Measurements from ENCODE around the gene OR2T2.
"Not testable (repeated sequence)": the region's sequence is repeated elsewhere in the genome, so short reads cannot be mapped to it uniquely, and the experiment has no call there.

Gene OR2T2

GRCh38 chr1:248455045-248455444 is 9.6 kb downstream of the OR2T2 start:
- CTCF ChIA-PET; H3K27ac ChIP-seq; POLR2A ChIA-PET (ENCODE audit: low non-redundant PET); DNase-seq (ENCODE audit: low spot score): not testable (repeated sequence)

DNA sequence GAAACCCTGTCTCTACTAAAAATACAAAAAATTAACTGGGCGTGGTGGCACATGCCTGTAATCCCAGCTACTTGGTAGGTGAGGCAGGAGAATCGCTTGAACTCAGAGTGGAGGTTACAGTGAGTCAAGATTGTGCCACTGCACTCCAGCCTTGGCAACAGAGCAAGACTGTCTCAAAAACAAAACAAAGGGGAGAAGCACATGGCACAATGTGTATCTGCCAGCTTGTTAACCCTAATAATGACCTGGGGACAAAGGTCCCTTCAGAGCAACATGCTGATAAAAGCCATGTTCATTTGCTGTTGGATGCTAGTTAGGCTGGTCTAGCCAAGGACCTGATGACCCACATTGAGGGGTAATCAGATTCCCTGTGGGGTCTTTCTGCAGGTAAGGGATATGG is 11.2 kb downstream of the OR2T2 start:
- CTCF ChIA-PET; H3K27ac ChIP-seq; POLR2A ChIA-PET (ENCODE audit: low non-redundant PET); DNase-seq (ENCODE audit: low spot score): not testable (repeated sequence)

- DNase-seq (ENCODE audit: low spot score); POLR2A ChIA-PET (ENCODE audit: low non-redundant PET); CTCF ChIA-PET; H3K27ac ChIP-seq: not testable (repeated sequence)
These were observed 13.7 kb downstream of the OR2T2 start for GRCh38 chr1:248459117-248459516.

DNA sequence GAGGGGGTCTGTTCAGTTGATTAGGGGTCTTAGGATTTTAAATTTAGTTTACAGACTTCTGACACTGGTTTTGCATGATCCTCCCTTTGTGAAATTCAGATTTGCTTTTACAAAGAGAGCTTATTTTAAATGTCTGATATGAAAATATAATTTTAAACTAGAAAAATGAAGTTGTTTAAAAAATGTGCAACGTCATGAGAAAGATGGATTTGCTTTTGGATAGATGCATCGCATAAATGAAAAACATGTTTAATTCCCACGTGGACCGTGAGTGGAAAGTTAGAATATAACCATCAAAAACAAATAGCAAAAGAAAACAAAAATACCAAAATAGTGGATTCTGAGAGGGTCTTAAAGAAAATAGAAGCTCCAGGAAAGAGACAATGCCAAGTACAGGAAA is 25.7 kb downstream of the OR2T2 start:
- CTCF ChIA-PET, result interaction anchor here (0.6 kb wide), 1 partner anchor 137 kb away, joined by 5 read pairs; no protein-coding TSS in a partner anchor
- POLR2A ChIA-PET (ENCODE audit: low non-redundant PET), result no interaction called here
- no peak overlapping the region for H3K27ac ChIP-seq
- no peak for DNase-seq (ENCODE audit: low spot score)
- TF ChIP-seq CTCF (conservative IDR thresholded peaks at IDR 0.05; ENCODE audit: low read depth), result no peak

- POLR2A ChIA-PET (ENCODE audit: low non-redundant PET); CTCF ChIA-PET; DNase-seq (ENCODE audit: low spot score); H3K27ac ChIP-seq: not testable (repeated sequence)
These were observed 26.7 kb downstream of the OR2T2 start for GRCh38 chr1:248472111-248472510.

- POLR2A ChIA-PET (ENCODE audit: low non-redundant PET); CTCF ChIA-PET; H3K27ac ChIP-seq; DNase-seq (ENCODE audit: low spot score): not testable (repeated sequence)
These were observed 27.6 kb downstream of the OR2T2 start, which contains the start of gene OR2T3 for GRCh38 chr1:248473051-248473450. Gene OR2T3 (plus strand): TSS chr1:248473351. CDS start chr1:248473351, 0 bp downstream.

GRCh38 chr1:248475660-248476059 is 30.2 kb downstream of the OR2T2 start:
- CTCF ChIA-PET, result not testable (repeated sequence)

GRCh38 chr1:248481686-248482579 is 36.5 kb downstream of the OR2T2 start:
- POLR2A ChIA-PET (ENCODE audit: low non-redundant PET); H3K27ac ChIP-seq; CTCF ChIA-PET; DNase-seq (ENCODE audit: low spot score): not testable (repeated sequence)

More at GRCh38 chr1:248475660-248476059, 30.2 kb downstream of the OR2T2 start:
- H3K27ac ChIP-seq; POLR2A ChIA-PET (ENCODE audit: low non-redundant PET); DNase-seq (ENCODE audit: low spot score): not testable (repeated sequence)

DNA sequence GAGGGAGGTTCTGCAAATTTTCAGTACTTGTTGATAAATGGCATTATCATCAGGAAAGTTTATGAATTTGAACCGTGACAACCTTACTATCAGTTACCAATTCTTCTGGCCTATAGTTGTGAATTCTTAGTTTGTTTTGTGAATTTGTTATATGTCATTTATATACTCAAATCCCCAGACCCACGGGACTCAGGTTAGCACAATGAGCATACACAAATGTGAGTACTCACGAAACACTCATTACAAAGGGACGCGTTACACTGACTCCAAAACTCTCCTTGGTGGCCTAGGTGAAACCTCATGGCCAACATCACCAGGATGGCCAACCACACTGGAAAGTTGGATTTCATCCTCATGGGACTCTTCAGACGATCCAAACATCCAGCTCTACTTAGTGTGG is 42.9 kb downstream of the OR2T2 start, which contains the start of gene OR2T5:
Gene OR2T5 (plus strand): TSS at position 301 of the 400 bp plus-strand sequence. CDS start 0 bp downstream, at position 301.
- POLR2A ChIA-PET (ENCODE audit: low non-redundant PET); CTCF ChIA-PET; H3K27ac ChIP-seq; DNase-seq (ENCODE audit: low spot score): not testable (repeated sequence)

- H3K27ac ChIP-seq; CTCF ChIA-PET; POLR2A ChIA-PET (ENCODE audit: low non-redundant PET); DNase-seq (ENCODE audit: low spot score): not testable (repeated sequence)
These were observed 51.2 kb downstream of the OR2T2 start for GRCh38 chr1:248496661-248497060.

- POLR2A ChIA-PET (ENCODE audit: low non-redundant PET); DNase-seq (ENCODE audit: low spot score); H3K27ac ChIP-seq; CTCF ChIA-PET: not testable (repeated sequence)
These were observed 55.0 kb downstream of the OR2T2 start for GRCh38 chr1:248500305-248501035.

Data from RWPE1 (cell line).